ENCODE measurements around the gene ZNRF2.

Gene ZNRF2

GRCh38 chr7:30413864-30414263 lies 129.5 kb downstream of the ZNRF2 start:
- no peak overlapping the region for H3K4me3 ChIP-seq (ENCODE audit: control insufficient read depth, low read depth, low read length)
- TF ChIP-seq, protein P1, sequence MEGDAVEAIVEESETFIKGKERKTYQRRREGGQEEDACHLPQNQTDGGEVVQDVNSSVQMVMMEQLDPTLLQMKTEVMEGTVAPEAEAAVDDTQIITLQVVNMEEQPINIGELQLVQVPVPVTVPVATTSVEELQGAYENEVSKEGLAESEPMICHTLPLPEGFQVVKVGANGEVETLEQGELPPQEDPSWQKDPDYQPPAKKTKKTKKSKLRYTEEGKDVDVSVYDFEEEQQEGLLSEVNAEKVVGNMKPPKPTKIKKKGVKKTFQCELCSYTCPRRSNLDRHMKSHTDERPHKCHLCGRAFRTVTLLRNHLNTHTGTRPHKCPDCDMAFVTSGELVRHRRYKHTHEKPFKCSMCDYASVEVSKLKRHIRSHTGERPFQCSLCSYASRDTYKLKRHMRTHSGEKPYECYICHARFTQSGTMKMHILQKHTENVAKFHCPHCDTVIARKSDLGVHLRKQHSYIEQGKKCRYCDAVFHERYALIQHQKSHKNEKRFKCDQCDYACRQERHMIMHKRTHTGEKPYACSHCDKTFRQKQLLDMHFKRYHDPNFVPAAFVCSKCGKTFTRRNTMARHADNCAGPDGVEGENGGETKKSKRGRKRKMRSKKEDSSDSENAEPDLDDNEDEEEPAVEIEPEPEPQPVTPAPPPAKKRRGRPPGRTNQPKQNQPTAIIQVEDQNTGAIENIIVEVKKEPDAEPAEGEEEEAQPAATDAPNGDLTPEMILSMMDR (IDR thresholded peaks at IDR 0.05; ENCODE audit: control insufficient read depth, insufficient read depth, low read depth, low read length, missing control alignments) = no peak
- DNase-seq (ENCODE audit: low read depth) = no peak

All from AG09309 (cell line).